GM21528 (cell line): ENCODE results near the gene SUN5.

Source experiments
- ATAC-seq: cut with Tn5 transposase; IDR thresholded peaks from one replicate; pipeline ENCODE4 v1.9.1; 2021; ENCODE audit warnings: mild to moderate bottlenecking, moderate library complexity; ENCODE audit not compliant: unreplicated experiment, low FRiP score

The SUN5 gene

DNA sequence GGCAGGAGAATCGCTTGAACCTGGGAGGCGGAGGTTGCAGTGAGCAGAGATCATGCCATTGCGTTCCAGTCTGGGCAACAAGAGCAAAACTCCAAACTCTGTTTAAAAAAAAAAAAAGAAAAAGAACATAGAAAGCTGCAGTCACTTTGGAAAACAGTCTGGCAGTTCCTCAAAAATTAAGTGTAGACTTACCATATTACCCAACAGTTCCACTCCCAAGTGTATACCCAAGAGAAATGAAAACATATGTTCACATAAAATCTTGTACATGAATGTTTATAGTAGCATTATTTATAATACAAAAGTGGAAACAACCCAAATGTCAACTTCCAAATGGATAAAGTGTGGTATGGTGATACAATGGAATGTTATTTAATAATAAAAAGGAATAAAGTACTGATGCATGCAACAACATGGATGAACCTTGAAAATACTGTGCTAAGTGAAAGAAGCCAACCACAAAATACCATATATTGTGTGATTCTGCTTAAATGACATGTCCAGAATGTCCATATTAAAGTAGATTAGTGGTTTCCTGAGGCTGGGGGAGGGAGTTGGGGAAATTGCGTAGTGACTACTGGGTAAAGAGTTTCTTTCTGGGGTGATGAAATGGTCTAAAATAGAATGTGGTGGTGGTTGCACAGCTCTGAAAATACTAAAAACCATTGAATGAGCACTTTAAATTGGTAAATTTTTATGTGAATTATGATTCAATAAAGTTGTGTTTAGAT, 62.9 kb downstream of the SUN5 start:
- ATAC-seq = no peak

DNA sequence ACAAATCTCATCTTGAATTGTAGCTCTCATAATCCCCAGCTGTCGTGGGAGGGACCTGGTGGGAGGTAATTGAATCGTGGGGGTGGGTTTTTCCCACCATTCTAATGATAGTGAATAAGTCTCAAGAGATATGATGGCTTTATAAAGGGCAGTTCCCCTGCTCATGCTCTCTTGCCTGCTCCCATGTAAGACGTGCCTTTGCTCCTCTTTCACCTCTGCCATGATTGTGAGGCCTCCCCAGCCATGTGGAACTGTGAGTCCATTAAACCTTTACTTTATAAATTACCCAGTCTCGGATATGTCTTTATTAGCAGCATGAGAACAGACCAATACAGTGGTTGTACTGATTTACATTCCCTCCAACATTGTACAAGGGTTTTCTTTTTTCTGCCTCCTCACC, 69.7 kb downstream of the SUN5 start:
- ATAC-seq = no peak
